Measurements from ENCODE around the gene ATXN2. TPM values are rescaled to one million over a fixed set of nuclear protein-coding genes. Genes with fewer than 3 reads are reported as not detected.
A peak's percentile ranks its signal among the peaks of the same experiment; 100 is the strongest.

Gene ATXN2
- total RNA-seq, 1 donor from 2014 or later = 50.0 TPM

DNA sequence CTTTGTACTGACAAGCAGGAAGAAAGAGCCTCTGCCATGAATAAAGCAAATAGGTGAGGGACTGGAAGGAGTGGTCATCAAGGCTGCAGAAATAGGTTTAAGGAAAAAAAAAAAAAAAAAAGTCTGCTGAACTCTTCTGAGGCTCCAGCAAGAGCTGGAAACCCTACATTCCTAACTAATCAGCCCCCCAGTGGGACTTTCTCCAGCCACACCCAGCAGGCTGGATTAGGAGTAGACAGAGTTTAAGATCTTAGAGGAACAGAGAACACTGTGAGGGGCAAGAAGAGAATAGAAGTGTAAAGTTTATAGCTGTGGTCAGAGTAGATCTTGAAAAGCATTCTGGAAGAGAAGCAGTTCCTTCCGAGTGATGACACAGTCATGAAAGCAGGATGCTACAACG is 66.4 kb downstream of the ATXN2 start:
- intact Hi-C loops (cut with micrococcal nuclease) = no loop called here

DNA sequence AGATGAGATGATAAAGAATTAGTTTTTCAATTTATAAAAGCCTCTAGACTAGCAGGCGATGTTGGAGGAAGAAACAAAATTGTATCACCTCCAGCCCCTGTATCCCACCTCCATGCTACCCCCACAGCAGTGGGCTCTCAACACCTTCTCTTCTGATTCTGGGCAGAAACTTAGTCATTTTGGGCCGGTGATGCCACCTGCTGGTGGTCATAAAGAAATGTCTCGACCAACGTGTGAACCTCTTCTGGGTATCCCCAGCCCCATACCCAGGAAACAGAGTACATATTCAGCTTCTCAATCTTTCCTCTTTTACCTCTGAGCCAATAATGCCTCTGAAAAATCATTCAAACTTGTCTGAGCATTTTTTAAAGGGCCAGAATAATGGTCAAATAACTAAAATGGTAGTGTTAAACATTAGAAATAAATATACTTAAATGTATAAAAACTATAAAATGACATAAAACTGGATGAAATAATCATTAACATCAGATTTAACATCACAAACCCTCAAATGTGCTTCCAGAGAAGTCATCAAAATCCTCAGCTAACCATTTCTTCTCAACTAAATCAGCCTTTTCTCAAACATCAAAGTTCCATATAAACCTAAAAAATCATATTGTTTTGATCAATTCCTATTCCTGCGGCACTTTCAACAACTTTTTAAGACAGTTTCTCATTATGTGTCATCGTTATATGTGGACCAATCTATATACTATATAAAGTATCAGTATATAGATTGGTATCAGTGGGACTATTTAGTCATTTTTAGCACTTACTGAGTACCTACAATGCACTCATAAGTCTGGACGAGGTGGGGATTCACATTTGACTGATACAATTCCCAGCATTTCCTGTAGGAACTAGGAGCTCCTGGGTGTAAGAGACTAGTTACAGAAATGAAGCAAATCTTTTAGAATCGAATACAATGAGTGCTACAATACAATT is 69.4 kb downstream of the ATXN2 start:
- intact Hi-C loops (cut with micrococcal nuclease) = loop anchor here (5.0 kb wide), 1 partner anchor 132 kb away; no protein-coding TSS in a partner anchor
- no peak overlapping the region for H3K4me3 ChIP-seq
- TF ChIP-seq, protein P1, sequence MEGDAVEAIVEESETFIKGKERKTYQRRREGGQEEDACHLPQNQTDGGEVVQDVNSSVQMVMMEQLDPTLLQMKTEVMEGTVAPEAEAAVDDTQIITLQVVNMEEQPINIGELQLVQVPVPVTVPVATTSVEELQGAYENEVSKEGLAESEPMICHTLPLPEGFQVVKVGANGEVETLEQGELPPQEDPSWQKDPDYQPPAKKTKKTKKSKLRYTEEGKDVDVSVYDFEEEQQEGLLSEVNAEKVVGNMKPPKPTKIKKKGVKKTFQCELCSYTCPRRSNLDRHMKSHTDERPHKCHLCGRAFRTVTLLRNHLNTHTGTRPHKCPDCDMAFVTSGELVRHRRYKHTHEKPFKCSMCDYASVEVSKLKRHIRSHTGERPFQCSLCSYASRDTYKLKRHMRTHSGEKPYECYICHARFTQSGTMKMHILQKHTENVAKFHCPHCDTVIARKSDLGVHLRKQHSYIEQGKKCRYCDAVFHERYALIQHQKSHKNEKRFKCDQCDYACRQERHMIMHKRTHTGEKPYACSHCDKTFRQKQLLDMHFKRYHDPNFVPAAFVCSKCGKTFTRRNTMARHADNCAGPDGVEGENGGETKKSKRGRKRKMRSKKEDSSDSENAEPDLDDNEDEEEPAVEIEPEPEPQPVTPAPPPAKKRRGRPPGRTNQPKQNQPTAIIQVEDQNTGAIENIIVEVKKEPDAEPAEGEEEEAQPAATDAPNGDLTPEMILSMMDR (IDR thresholded peaks at IDR 0.05; ENCODE audit: borderline replicate concordance) = peak; percentile 75
- no peaks in the 10 kb centered on the region for H3K9me3 ChIP-seq (replicated peaks)
- H3K4me1 ChIP-seq = no peaks in the 10 kb centered on the region
- no peaks in the 10 kb centered on the region for H3K27me3 ChIP-seq (ENCODE audit: low read depth)
- DNase-seq = no peak
- no peak overlapping the region for H3K27ac ChIP-seq (replicated peaks)
- peaks cover 38% of the 10 kb centered on the region for H3K36me3 ChIP-seq

More for the DNA sequence above, 66.4 kb downstream of the ATXN2 start:
- no peaks in the 10 kb centered on the region for H3K27me3 ChIP-seq (ENCODE audit: low read depth)
- TF ChIP-seq, protein P1 (IDR thresholded peaks at IDR 0.05; ENCODE audit: borderline replicate concordance) = no peak
- no peaks in the 10 kb centered on the region for H3K9me3 ChIP-seq (replicated peaks)
- H3K27ac ChIP-seq (replicated peaks) = no peak overlapping the region
- no peaks in the 10 kb centered on the region for H3K4me1 ChIP-seq
- H3K4me3 ChIP-seq = no peak overlapping the region
- DNase-seq = no peak
- peaks cover 42% of the 10 kb centered on the region for H3K36me3 ChIP-seq

DNA sequence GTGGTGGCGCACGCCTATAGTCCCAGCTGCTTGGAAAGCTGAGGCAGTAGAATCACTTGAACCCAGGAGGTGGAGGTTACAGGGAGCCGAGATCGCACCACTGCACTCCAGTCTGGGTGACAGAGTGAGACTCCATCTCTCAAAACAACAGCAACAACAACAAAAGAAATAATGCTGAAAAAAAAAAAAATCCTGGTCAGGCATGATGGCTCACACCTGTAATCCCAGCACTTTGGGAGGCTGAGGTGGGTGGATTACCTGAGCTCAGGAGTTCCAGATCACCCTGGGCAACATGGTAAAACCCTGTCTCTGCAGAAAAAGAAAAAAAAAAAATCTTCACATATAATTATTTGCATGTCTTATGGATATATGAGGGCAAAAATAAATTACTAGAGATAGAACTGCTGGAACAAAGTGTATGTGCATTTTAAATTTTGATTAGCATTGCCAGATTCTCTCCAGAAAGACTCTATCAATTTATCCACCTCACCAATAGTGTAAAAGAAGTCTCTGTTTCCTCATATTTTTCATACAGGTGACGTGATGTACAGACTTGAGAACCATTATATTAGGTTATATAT is 75.4 kb downstream of the ATXN2 start:
- H3K36me3 ChIP-seq = peaks cover 82% of the 10 kb centered on the region
- no peak overlapping the region for H3K27ac ChIP-seq (replicated peaks)
- H3K4me1 ChIP-seq = peaks cover 10% of the 10 kb centered on the region
- TF ChIP-seq, protein P1 (IDR thresholded peaks at IDR 0.05; ENCODE audit: borderline replicate concordance) = no peak
- DNase-seq = no peak
- intact Hi-C loops (cut with micrococcal nuclease) = no loop called here
- H3K27me3 ChIP-seq (ENCODE audit: low read depth) = no peaks in the 10 kb centered on the region
- H3K9me3 ChIP-seq (replicated peaks) = no peaks in the 10 kb centered on the region
- no peak overlapping the region for H3K4me3 ChIP-seq

DNA sequence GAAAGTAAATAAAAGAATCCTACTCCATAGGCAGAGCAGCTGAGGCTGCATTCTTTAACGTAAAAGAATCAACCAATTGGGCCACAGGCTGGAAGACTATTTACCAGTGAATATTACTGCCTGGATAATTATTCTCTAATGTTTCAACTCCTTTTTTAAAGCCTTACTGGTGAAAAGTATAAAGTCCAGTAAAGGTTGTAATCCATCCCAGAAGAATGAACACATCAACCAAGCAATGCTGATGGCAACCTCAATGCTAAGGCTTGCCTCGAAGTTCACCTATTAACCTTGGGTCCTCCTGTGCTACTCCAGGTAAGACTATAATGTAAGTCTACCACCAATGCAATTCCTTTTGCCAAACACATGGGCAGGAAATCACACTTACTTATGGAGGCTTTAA is 77.3 kb downstream of the ATXN2 start:
- Histone ChIP-seq H3K36me3 (peaks cover 92% of the 10 kb centered on the region), H3K27me3 (ENCODE audit: low read depth) (no peaks in the 10 kb centered on the region), H3K4me1 (peaks cover 16% of the 10 kb centered on the region), H3K4me3 (no peak overlapping the region), H3K9me3 (replicated peaks) (no peaks in the 10 kb centered on the region), H3K27ac (replicated peaks) (no peak overlapping the region)
- DNase-seq = no peak
- TF ChIP-seq, protein P1 (IDR thresholded peaks at IDR 0.05; ENCODE audit: borderline replicate concordance) = no peak
- intact Hi-C loops (cut with micrococcal nuclease) = no loop called here

DNA sequence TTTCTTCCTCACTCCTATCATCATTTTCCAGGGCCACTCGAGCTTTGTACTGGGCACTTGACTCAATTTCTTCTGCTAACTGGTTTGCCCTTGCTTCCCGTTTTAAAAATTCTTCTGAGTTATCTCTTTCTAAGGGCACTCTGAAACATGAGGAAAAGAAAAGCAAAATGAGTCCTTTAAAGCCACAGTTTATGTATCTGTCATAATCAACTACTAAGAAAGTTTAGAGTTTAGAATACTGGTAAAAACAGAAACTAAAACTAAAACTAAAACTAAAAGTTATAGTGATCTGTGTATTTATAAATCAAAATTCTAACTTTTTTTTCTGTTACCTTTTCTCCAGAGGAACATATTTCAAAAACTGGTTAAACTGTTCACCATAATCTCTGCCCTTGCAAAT is 79.2 kb downstream of the ATXN2 start:
- H3K27me3 ChIP-seq (ENCODE audit: low read depth) = no peaks in the 10 kb centered on the region
- no peaks in the 10 kb centered on the region for H3K9me3 ChIP-seq (replicated peaks)
- peaks cover 16% of the 10 kb centered on the region for H3K4me1 ChIP-seq
- H3K27ac ChIP-seq (replicated peaks) = peak overlapping the region; percentile 34
- DNase-seq = no peak
- TF ChIP-seq, protein P1 (IDR thresholded peaks at IDR 0.05; ENCODE audit: borderline replicate concordance) = no peak
- no peak overlapping the region for H3K4me3 ChIP-seq
- H3K36me3 ChIP-seq = peaks cover 92% of the 10 kb centered on the region
- intact Hi-C loops (cut with micrococcal nuclease) = no loop called here

Measured in left ventricle myocardium inferior (tissue), 1 donor.